Measurements from ENCODE around the gene DHRS11.

DNA sequence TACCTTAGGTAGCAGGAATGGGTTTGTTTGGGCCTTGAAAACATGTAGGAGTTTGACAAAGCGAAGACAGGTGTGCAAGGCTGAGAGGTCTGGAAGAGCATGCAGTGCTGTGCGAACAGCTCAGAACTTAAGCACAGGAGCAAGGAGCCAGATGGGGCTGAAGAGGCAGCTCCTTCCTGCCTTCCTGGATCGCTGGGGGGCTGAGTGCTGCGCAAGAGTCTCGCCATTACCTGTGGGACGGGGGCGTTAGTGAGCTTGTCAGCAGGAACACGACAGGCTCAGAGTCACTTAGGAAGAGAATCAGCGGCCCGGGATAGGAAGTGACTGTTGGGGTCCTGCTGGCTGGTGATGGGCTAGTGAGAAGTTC is 9.2 kb downstream of the DHRS11 start:
- TF ChIP-seq, protein P1, sequence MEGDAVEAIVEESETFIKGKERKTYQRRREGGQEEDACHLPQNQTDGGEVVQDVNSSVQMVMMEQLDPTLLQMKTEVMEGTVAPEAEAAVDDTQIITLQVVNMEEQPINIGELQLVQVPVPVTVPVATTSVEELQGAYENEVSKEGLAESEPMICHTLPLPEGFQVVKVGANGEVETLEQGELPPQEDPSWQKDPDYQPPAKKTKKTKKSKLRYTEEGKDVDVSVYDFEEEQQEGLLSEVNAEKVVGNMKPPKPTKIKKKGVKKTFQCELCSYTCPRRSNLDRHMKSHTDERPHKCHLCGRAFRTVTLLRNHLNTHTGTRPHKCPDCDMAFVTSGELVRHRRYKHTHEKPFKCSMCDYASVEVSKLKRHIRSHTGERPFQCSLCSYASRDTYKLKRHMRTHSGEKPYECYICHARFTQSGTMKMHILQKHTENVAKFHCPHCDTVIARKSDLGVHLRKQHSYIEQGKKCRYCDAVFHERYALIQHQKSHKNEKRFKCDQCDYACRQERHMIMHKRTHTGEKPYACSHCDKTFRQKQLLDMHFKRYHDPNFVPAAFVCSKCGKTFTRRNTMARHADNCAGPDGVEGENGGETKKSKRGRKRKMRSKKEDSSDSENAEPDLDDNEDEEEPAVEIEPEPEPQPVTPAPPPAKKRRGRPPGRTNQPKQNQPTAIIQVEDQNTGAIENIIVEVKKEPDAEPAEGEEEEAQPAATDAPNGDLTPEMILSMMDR (IDR thresholded peaks at IDR 0.05): no peak
- TF ChIP-seq POLR2A (IDR thresholded peaks at IDR 0.05): no peak

All from heart left ventricle (tissue), 13 donors.